Spleen (tissue), 11 donors: ENCODE measurements around the gene PGAP2. TPM values are rescaled to one million over a fixed set of nuclear protein-coding genes. Genes with fewer than 3 reads are reported as not detected.

Experiments
- DNase-seq: peaks from one replicate; pipeline ENCODE4 v3.0.0-alpha.2; 2020
- H3K27ac ChIP-seq, 8 donors: fragments of 200-600 bp; sonication (generic) in 7 of 8; 1 replicate in 4 of 8; 2 replicates in 4 of 8; pipeline versions ENCODE4 v1.5.0 to v1.8.0; 2016 to 2021; ENCODE audit warnings: inconsistent platforms in 4 of 8, mild to moderate bottlenecking in 4 of 8, moderate library complexity in 1 of 8
- H3K27me3 ChIP-seq, 7 donors: fragments of 200-600 bp; sonication (generic) in 6 of 7; replicated peaks in 1 of 7; 1 replicate in 4 of 7; 2 replicates in 3 of 7; pipeline versions ENCODE4 v1.5.0 to v1.8.0; 2016 to 2021; ENCODE audit warnings: inconsistent platforms in 3 of 7, mild to moderate bottlenecking in 1 of 7
- H3K36me3 ChIP-seq, 6 donors: fragments of 200-600 bp; sonication (generic) in 5 of 6; 1 replicate in 4 of 6; 2 replicates in 2 of 6; pipeline versions ENCODE4 v1.5.0 to v1.8.0; 2016 to 2021; ENCODE audit warnings: inconsistent platforms in 2 of 6
- H3K4me1 ChIP-seq, 6 donors: fragments of 200-600 bp; sonication (generic) in 5 of 6; 1 replicate in 3 of 6; 2 replicates in 3 of 6; pipeline versions ENCODE4 v1.5.0 to v1.8.0; 2016 to 2021; ENCODE audit warnings: inconsistent platforms in 3 of 6
- H3K4me3 ChIP-seq, 8 donors: fragments of 200-600 bp; sonication (generic) in 7 of 8; 1 replicate in 4 of 8; 2 replicates in 4 of 8; pipeline versions ENCODE4 v1.5.0 to v1.8.0; 2016 to 2021; ENCODE audit warnings: inconsistent platforms in 4 of 8, mild to moderate bottlenecking in 4 of 8, moderate library complexity in 2 of 8
- H3K9me3 ChIP-seq, 8 donors: fragments of 200-600 bp; sonication (generic) in 7 of 8; 1 replicate in 4 of 8; 2 replicates in 4 of 8; pipeline versions ENCODE4 v1.5.0 to v1.8.0; 2016 to 2021; ENCODE audit warnings: inconsistent platforms in 4 of 8
- POLR2A ChIP-seq, 3 donors: fragments of 450-650 bp; IDR thresholded peaks; one replicate each; pipeline ENCODE4 v1.5.1; 2017; ENCODE audit warnings: antibody characterized with exemption in 3 of 3, mild to moderate bottlenecking in 1 of 3
- POLR2AphosphoS5 ChIP-seq, 3 donors: sonication (generic); formaldehyde crosslinking; IDR thresholded peaks; one replicate each; pipeline ENCODE4 v1.5.1; 2017; ENCODE audit warnings: antibody characterized with exemption in 3 of 3
- WGBS, 5 donors: extraction: QIAGEN DNeasy Blood & Tissue Kit in 3 of 5; methylation state at CpG; one replicate each; pipeline versions ENCODE4 v1.1.5 to v1.1.7; 2013 to 2018; 5-methylcytosine and 5-hydroxymethylcytosine counted together
- intact Hi-C: fragments of 100-400 bp; cut with DNase I; formaldehyde crosslinking; loops from one replicate; pipeline ENCODE4 v1.15.0; 2023; ENCODE audit warnings: low total_unique reads
- polyA plus RNA-seq, 3 donors: library from polyadenylated mRNA; stranded (reverse); fragments of 200-250 nt; gene quantifications; one replicate each; pipeline ENCODE4 v1.2.1, GENCODE V29; 2013
- total RNA-seq, 7 donors: library from RNA; depleted of rRNA in 3 of 7; stranded (reverse); fragments of >200 nt in 3 of 7; fragmentation: NEBNext Ultra II Directional in 4 of 7; extraction: Animal tissue kit (Norgen Biotek cat#: 25700) in 4 of 7; gene quantifications; one replicate each; pipeline versions ENCODE4 v1.1.0 to v1.2.1, GENCODE V29; 2016 to 2021
- TF ChIP-seq, protein P1 (sequence below), 11 experiments: fragments of 200-600 bp in 7 of 11; fragments of 450-650 bp in 4 of 11; sonication (generic) in 4 of 11; IDR thresholded peaks in 8 of 11; conservative IDR thresholded peaks in 3 of 11; 1 replicate in 7 of 11; 2 replicates in 4 of 11; pipeline versions ENCODE4 v1.4.0 to v1.8.0; 2016 to 2021; ENCODE audit warnings: antibody characterized with exemption in 11 of 11, inconsistent platforms in 4 of 11, mild to moderate bottlenecking in 1 of 11
- donor health status: healthy with polysubstance abuse.
- donor health status: DM: no; HTN: no; CAD: no; lungs with moderate emphysema.
- donor health status: DM: no; HTN: no; CAD: no.
- donor health status: Bipolar disorder and iron deficiency.
- donor health status: healthy.
- donor health status: DM: no; HTN: no; CAD: no.
- donor health status: DM: yes; HTN: yes; CAD: no.

PGAP2 gene
- total and polyA plus RNA-seq, 10 donors: 10.7 to 22.2 (median 15.0) TPM

DNA sequence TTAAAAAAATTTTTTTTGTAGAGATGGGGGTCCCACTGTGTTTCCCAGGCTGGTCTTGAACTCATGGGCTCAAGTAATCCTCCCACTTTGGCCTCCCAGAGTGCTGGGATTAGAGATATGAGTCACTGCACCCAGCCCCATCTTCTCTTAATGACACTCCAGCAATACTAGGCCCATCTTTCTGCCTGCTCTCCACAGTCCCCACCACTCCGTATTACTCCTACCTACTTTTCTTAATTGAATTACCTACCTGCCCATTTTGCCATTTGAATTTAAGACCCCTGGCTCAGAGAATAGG, 45.1 kb downstream of the PGAP2 start:
- WGBS, 5 donors: 93 to 100% (median 97%) methylated on average over 1 of the region's 1 CpG
- no peak for TF ChIP-seq POLR2A (IDR thresholded peaks at IDR 0.05)
- no peak for TF ChIP-seq POLR2AphosphoS5 (IDR thresholded peaks at IDR 0.05)
- TF ChIP-seq, protein P1, sequence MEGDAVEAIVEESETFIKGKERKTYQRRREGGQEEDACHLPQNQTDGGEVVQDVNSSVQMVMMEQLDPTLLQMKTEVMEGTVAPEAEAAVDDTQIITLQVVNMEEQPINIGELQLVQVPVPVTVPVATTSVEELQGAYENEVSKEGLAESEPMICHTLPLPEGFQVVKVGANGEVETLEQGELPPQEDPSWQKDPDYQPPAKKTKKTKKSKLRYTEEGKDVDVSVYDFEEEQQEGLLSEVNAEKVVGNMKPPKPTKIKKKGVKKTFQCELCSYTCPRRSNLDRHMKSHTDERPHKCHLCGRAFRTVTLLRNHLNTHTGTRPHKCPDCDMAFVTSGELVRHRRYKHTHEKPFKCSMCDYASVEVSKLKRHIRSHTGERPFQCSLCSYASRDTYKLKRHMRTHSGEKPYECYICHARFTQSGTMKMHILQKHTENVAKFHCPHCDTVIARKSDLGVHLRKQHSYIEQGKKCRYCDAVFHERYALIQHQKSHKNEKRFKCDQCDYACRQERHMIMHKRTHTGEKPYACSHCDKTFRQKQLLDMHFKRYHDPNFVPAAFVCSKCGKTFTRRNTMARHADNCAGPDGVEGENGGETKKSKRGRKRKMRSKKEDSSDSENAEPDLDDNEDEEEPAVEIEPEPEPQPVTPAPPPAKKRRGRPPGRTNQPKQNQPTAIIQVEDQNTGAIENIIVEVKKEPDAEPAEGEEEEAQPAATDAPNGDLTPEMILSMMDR (IDR thresholded peaks at IDR 0.05 in 8 of 11, conservative IDR thresholded peaks at IDR 0.05 in 3 of 11): no peak
- DNase-seq: no peak
- no peaks in the 10 kb centered on the region for H3K9me3 ChIP-seq
- peak overlapping the region; percentile 85 to 100 (median 98) for H3K27ac ChIP-seq
- intact Hi-C loops: no loop called here
- no peaks in the 10 kb centered on the region for H3K36me3 ChIP-seq
- H3K4me3 ChIP-seq: no peak overlapping the region
- no peaks in the 10 kb centered on the region for H3K27me3 ChIP-seq
- peaks cover 22 to 61% (median 50%) of the 10 kb centered on the region in 6 donors for H3K4me1 ChIP-seq

DNA sequence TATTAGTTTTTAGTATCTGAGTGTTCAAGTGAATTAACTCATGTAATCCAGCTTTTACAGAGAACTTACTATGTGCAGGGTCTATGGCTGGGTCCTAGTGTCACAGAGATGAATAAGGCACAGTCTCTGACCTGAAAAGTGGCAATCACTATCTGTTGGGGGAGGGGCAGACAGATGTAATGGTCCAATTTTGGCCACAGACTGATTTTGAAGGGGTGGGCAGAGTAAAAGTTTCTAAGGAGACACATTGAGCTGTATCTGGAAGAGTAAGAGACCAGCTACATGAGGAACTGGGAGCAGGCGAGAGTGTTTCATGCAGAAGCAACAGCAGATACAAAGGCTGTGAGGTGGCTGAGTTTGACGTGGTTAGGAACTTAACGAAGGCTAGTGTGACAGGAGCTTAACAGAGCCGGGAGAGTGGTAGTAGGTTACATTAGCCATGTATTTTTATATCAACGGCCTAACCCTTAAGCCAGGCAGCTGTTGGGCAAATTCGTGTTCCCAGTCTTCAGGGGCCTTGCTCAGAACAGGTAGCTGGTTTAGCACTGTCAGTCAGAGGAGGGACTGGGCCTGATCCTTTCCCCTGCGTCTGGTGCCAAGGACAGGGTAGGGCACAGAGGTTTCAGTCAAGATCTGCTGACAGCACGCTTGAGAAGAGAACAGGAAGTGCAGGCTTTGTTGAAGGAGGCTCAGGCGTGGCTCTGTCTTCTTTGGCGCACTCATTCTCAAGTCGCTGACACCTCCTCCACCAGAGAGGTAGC, 45.7 kb downstream of the PGAP2 start:
- Histone ChIP-seq H3K36me3 (no peaks in the 10 kb centered on the region), H3K4me3 (peak overlapping the region; percentile 85 to 94 (median 92)), H3K27ac (peak overlapping the region; percentile 85 to 100 (median 98)), H3K4me1 (peaks cover 26 to 66% (median 56%) of the 10 kb centered on the region in 6 donors), H3K9me3 (no peaks in the 10 kb centered on the region), H3K27me3 (no peaks in the 10 kb centered on the region)
- 24 to 33% (median 28%) methylated on average over 11 of the region's 11 CpGs for WGBS, 5 donors
- intact Hi-C loops: loop anchor here (2.0 kb wide), 1 partner anchor 219 kb away; no protein-coding TSS in a partner anchor
- peak in 2 of 3 donors; percentile 4 to 85 for TF ChIP-seq POLR2AphosphoS5 (IDR thresholded peaks at IDR 0.05)
- TF ChIP-seq, protein P1 (IDR thresholded peaks at IDR 0.05 in 8 of 11, conservative IDR thresholded peaks at IDR 0.05 in 3 of 11): no peak
- peak in 1 of 3 donors; percentile 6 for TF ChIP-seq POLR2A (IDR thresholded peaks at IDR 0.05)
- DNase-seq: peak; percentile 90

DNA sequence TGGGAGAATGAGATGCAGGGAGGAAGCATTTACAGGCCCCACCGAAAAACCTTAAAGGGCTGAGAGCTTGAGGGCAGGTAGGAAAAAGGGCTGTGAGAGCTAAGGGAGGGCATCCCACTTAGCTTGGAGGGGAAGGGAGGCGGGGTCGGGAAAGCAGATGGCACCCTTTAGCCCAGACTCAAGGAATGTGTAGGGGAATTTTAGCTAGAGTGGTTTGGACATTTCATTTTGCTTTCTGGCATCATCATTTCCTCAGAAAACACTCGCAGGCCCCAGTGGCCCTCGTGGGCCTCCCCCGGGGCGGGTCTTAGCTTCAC, 46.3 kb downstream of the PGAP2 start:
- 9 to 15% (median 11%) methylated on average over 7 of the region's 7 CpGs for WGBS, 5 donors
- Histone ChIP-seq H3K9me3 (no peaks in the 10 kb centered on the region), H3K27me3 (no peaks in the 10 kb centered on the region), H3K4me3 (peak overlapping the region; percentile 85 to 94 (median 92)), H3K36me3 (no peaks in the 10 kb centered on the region), H3K27ac (peak overlapping the region; percentile 85 to 100 (median 98)), H3K4me1 (peaks cover 29 to 66% (median 56%) of the 10 kb centered on the region in 6 donors)
- DNase-seq: no peak
- TF ChIP-seq, protein P1 (IDR thresholded peaks at IDR 0.05 in 8 of 11, conservative IDR thresholded peaks at IDR 0.05 in 3 of 11): no peak
- TF ChIP-seq POLR2A (IDR thresholded peaks at IDR 0.05) (no peak), POLR2AphosphoS5 (IDR thresholded peaks at IDR 0.05) (no peak)
- intact Hi-C loops: loop anchor here (2.0 kb wide), 1 partner anchor 218 kb away; no protein-coding TSS in a partner anchor

DNA sequence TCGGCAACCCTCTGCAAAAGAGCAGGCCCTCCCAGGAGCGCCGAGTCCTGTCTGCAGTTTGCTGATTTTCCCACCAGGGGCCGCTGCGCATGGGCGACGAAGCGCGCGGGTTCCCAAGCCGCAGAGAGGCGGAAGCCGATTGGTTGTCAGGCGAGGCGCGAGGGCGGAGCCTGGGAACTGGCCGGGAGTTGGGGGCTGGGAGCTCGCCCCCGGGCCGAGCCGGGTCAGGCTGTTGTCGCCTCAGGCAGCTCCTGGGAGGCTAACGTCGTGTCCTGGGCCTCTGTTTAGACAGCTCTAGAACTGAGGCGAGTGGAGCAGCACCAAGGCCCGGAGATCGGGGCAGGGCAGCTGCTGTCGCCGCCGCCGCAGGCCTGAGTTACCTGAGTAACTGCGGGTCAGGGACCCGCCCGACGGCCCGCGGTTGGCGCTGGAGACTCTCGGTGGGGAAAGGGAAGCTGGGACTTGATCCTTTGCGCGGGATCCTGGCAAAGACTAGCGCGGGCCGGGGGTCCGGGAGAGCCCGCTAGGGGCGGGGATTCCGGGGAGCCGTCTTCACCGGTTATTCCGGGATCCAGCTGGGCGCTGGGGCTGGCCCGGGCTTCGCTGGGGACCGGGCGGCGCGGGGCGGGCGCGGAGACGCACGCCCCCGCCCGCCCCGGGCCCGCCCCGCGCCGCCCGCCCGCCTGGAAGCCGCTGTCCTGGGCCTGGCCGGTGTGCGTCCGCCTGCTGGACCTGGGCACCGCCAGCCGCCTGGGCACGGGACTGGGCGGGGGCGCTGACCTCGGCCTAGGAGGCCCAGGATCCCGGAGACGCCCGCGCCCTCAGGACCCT, 46.8 kb downstream of the PGAP2 start, which contains the start of gene STIM1:
Gene STIM1 (plus strand): TSS at position 688 of the 831 bp plus-strand sequence. CDS start 607 bp downstream, outside the sequence.
- peak; percentile 99 for DNase-seq
- TF ChIP-seq POLR2AphosphoS5 (IDR thresholded peaks at IDR 0.05) (peak; percentile 85 to 96 (median 89)), POLR2A (IDR thresholded peaks at IDR 0.05) (peak in 1 of 3 donors; percentile 32)
- TF ChIP-seq, protein P1 (IDR thresholded peaks at IDR 0.05 in 8 of 11, conservative IDR thresholded peaks at IDR 0.05 in 3 of 11): peak; percentile 98 to 100 (median 99)
- H3K4me1 ChIP-seq: peaks cover 33 to 69% (median 62%) of the 10 kb centered on the region in 6 donors
- H3K27ac ChIP-seq: peak within 1 kb of the TSS; percentile 85 to 100 (median 98)
- 0 to 2% (median 1%) methylated on average over 46 to 87 of the region's 87 CpGs for WGBS, 5 donors
- peak within 1 kb of the TSS; percentile 85 to 94 (median 92) for H3K4me3 ChIP-seq
- no peaks in the 10 kb centered on the region for H3K27me3 ChIP-seq
- no peaks in the 10 kb centered on the region for H3K36me3 ChIP-seq
- intact Hi-C loops: loop anchor here (2.0 to 5.0 kb wide), 2 partner anchors 92 to 218 kb away; no protein-coding TSS in a partner anchor
- no peaks in the 10 kb centered on the region for H3K9me3 ChIP-seq
